HFF-Myc (cell line): ENCODE measurements around the gene TSPO2.

Experiments used
- DNase-seq: peaks from one replicate; pipeline ENCODE4 v3.0.0-alpha.2; 2011; ENCODE audit warnings: low read depth; ENCODE audit errors: extremely low read depth
- H3K4me3 ChIP-seq: replicated peaks from 2 replicates; pipeline ENCODE4 v1.5.1; 2011; ENCODE audit warnings: low read depth, mild to moderate bottlenecking, control low read depth, low read length
- TF ChIP-seq, protein P1 (sequence below): IDR thresholded peaks from 2 replicates; pipeline ENCODE4 v1.5.1; 2012; ENCODE audit warnings: mild to moderate bottlenecking, low read depth, low read length, control low read depth; ENCODE audit errors: missing control alignments

The TSPO2 gene

DNA sequence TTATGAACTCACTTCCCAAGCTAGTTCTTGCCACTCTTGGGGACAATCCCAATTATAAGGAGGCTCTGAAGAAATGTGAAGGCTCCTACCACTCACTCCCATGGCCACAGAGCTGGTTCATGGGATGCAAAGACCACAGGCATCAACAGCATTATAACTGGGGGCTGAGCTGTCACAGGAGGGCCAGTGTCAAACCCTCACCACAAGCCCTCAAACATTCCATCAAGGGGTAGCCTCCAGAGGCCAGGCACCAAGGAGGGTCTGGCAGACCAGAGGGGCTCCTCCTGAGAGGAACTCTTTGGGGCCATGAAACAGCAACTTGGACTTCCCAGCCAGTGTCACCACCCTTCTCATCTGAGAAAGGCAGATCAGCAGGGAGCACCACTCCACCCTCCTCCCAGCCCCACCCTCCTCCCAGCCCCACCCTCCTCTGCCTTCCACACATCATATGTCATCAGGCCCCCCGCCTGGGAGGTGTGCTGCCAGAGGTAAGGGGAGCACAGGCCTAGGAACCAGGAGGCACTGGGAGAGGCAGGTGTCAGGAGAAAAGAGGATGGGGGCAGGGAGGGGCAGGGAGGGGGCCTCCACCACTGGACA lies 1.2 kb upstream of the TSPO2 start:
- TF ChIP-seq, protein P1, sequence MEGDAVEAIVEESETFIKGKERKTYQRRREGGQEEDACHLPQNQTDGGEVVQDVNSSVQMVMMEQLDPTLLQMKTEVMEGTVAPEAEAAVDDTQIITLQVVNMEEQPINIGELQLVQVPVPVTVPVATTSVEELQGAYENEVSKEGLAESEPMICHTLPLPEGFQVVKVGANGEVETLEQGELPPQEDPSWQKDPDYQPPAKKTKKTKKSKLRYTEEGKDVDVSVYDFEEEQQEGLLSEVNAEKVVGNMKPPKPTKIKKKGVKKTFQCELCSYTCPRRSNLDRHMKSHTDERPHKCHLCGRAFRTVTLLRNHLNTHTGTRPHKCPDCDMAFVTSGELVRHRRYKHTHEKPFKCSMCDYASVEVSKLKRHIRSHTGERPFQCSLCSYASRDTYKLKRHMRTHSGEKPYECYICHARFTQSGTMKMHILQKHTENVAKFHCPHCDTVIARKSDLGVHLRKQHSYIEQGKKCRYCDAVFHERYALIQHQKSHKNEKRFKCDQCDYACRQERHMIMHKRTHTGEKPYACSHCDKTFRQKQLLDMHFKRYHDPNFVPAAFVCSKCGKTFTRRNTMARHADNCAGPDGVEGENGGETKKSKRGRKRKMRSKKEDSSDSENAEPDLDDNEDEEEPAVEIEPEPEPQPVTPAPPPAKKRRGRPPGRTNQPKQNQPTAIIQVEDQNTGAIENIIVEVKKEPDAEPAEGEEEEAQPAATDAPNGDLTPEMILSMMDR = no peak
- DNase-seq = no peak
- H3K4me3 ChIP-seq = no peak overlapping the region

DNA sequence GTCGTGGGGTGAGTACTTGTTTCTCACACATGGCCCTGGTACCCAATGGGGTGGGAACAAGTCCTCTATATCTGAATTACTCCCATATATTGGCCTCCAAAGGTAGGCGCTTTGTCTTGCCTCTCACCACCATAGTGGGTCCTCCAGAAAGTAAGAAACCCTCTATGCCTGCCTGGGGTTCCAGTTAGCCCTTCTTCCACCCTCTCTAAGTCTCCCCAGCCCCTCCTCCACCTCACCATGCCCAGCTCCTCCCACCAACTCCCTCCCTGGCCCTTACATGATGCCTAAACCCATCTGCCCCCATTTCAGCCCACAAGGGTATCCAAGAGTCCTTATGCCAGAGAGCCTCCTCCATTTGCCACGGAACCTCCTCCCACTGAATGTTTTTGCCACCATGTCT lies 884 bp downstream of the TSPO2 start:
- no peak overlapping the region for H3K4me3 ChIP-seq
- TF ChIP-seq, protein P1 = no peak
- no peak for DNase-seq

DNA sequence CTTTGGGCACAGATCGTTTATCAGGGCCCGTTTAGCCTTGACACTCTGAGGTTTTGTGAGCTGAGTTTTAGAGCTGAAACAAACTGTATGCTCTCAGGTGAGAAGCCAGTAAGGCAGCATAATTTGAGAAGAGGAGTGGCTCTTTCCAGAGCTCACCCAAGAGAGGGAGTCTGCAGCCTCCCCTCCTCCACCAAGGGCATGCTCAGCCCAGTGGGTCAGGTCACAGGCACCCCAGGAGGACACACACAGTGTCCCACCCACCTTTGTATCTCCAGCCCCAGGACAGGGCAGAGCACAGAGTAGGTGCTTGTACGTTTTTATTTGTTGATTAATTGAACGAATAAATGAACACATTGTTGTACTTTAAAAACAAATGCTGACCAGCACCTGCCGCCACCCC lies 3.4 kb downstream of the TSPO2 start:
- TF ChIP-seq, protein P1 = no peak
- no peak overlapping the region for H3K4me3 ChIP-seq
- no peak for DNase-seq

DNA sequence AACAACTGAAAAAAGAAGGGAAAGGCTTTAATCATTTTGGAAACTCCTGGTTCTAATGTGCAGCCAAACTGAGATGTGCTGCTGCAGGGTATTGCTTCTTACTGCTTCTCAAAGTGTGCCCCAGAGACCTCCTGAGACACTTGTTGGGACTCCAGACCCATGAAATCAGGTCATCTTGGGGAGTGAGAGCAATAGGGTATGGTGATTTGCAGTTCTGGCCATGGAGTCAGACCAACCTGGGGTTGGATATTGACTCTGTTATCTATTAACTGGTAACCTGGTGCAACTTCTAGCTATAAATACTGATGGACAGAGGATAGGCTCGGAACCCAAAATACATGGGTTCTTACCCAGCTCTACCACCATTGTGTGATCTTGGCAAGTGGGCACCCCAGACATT lies 3.8 kb downstream of the TSPO2 start:
- H3K4me3 ChIP-seq = no peak overlapping the region
- TF ChIP-seq, protein P1 = no peak
- no peak for DNase-seq

DNA sequence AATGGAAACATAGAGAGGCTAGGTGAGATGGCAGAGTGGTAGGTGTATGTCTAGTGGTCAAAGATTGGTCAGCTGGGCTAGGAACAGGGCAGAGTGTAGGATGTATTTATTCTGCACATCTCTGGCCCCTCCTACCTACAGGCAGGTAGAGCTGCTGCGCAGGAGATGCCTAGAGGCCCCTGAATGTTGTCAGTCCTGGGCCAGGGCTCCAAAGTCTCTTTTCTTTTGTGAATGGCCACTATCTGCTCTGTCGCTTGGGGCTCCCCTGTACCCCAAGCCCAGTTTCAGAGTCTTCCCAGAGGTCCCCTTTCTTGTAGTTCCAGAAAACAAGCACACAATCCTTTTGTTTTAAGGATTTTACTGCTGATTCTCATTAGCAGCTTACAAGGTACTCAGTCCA lies 5.0 kb downstream of the TSPO2 start:
- TF ChIP-seq, protein P1 = no peak
- no peak overlapping the region for H3K4me3 ChIP-seq
- DNase-seq = no peak

DNA sequence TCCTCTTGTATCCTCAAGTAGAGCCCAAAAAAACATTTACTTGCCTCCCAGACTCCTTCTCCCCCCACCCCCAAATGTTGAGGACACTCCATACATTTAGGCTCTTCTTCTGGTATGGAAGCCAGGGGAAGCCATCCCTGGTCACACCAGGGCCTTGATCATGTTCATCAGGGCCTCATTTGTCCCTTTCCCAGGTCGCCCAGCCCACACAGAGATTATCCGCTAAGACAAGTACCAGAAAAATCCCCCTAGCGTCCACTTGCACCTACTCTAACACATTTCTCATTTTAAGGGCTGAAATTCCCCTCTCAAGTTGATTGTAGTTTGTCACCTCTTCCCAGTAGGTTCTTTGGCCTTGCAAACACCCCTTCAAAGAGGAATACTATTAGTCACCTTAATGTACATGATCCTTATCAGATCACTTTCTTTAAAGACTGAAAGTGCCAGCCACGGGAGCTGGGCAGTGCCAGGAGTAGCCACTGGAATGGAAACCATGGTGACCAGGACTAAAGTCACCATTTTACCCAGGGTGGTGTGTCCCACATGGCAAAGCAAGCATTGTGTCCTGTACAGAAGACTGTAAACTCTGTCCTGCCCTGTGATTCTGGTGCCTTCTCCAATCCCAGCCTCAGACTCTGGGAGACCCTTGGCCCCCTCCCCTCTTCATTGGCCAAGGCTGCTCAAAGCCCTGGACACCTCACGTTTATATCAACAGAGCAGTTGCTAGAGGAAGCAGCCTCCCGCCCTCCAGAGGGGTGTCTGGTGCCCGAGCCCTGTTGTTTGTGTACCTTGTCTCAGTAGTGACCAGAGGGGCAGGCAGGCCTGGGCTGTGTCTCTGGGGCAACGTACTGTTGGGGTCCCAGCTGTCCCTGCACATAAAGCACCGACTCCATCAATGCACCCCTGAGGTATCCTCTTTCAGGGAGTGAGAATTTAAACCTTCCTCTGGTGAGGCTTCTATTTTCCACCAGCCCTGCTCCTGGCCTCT lies 5.8 kb downstream of the TSPO2 start:
- DNase-seq = no peak
- TF ChIP-seq, protein P1 = no peak
- no peak overlapping the region for H3K4me3 ChIP-seq
